ENCODE results near the gene SORBS1. TPM values are rescaled to one million over a fixed set of nuclear protein-coding genes. Genes with fewer than 3 reads are reported as not detected.

The SORBS1 gene
- total RNA-seq, 2 donors from 2014 or later = 17.6 to 150 TPM

- Histone ChIP-seq H3K4me1 (no peaks in the 10 kb centered on the region), H3K27me3 (no peaks in the 10 kb centered on the region), H3K9me3 (no peaks in the 10 kb centered on the region), H3K4me3 (no peak overlapping the region), H3K36me3 (no peaks in the 10 kb centered on the region), H3K9ac (ENCODE audit: low read depth in 2 of 2, low read length in 2 of 2) (no peak overlapping the region), H3K27ac (no peak overlapping the region)
- intact Hi-C loops (cut with DNase I) = loop anchor here (2.0 to 5.0 kb wide), 2 partner anchors 52 to 171 kb away; no protein-coding TSS in a partner anchor
- no peak for DNase-seq
- TF ChIP-seq CTCF (IDR thresholded peaks at IDR 0.05) = no peak
These were observed 131.5 kb downstream of the SORBS1 start for GRCh38 chr10:95429639-95430038.

- Histone ChIP-seq H3K27me3 (no peaks in the 10 kb centered on the region), H3K9me3 (no peaks in the 10 kb centered on the region), H3K36me3 (no peaks in the 10 kb centered on the region), H3K9ac (ENCODE audit: low read depth in 2 of 2, low read length in 2 of 2) (no peak overlapping the region), H3K27ac (no peak overlapping the region), H3K4me1 (no peaks in the 10 kb centered on the region), H3K4me3 (no peak overlapping the region)
- intact Hi-C loops (cut with DNase I) = loop anchor here (5.0 kb wide), 1 partner anchor 51 kb away; no protein-coding TSS in a partner anchor
- DNase-seq = no peak
- no peak for TF ChIP-seq CTCF (IDR thresholded peaks at IDR 0.05)
These were observed 132.5 kb downstream of the SORBS1 start for GRCh38 chr10:95428701-95429100.

GRCh38 chr10:95426482-95426881, 134.7 kb downstream of the SORBS1 start:
- no peak for DNase-seq
- no peak for TF ChIP-seq CTCF (IDR thresholded peaks at IDR 0.05)
- Histone ChIP-seq H3K27ac (no peak overlapping the region), H3K4me1 (no peaks in the 10 kb centered on the region), H3K4me3 (no peak overlapping the region), H3K9me3 (no peaks in the 10 kb centered on the region), H3K27me3 (no peaks in the 10 kb centered on the region), H3K36me3 (no peaks in the 10 kb centered on the region), H3K9ac (ENCODE audit: low read depth in 2 of 2, low read length in 2 of 2) (no peak overlapping the region)
- intact Hi-C loops (cut with DNase I) = loop anchor here (5.0 kb wide), 1 partner anchor 49 kb away; no protein-coding TSS in a partner anchor

- no peak for DNase-seq
- H3K9ac ChIP-seq (ENCODE audit: low read depth in 2 of 2, low read length in 2 of 2) = no peak overlapping the region
- H3K4me3 ChIP-seq = no peak overlapping the region
- H3K36me3 ChIP-seq = no peaks in the 10 kb centered on the region
- no peaks in the 10 kb centered on the region for H3K27me3 ChIP-seq
- H3K4me1 ChIP-seq = no peaks in the 10 kb centered on the region
- TF ChIP-seq CTCF (IDR thresholded peaks at IDR 0.05) = no peak
- no peaks in the 10 kb centered on the region for H3K9me3 ChIP-seq
- H3K27ac ChIP-seq = no peak overlapping the region
- intact Hi-C loops (cut with DNase I) = loop anchor here (5.0 kb wide), 1 partner anchor 49 kb away; no protein-coding TSS in a partner anchor
These were observed 135.3 kb downstream of the SORBS1 start for GRCh38 chr10:95425592-95426465.

GRCh38 chr10:95423164-95424005, 137.8 kb downstream of the SORBS1 start:
- Histone ChIP-seq H3K9ac (ENCODE audit: low read depth in 2 of 2, low read length in 2 of 2) (no peak overlapping the region), H3K4me3 (no peak overlapping the region), H3K9me3 (no peaks in the 10 kb centered on the region), H3K36me3 (no peaks in the 10 kb centered on the region), H3K27ac (no peak overlapping the region), H3K4me1 (no peaks in the 10 kb centered on the region), H3K27me3 (no peaks in the 10 kb centered on the region)
- intact Hi-C loops (cut with DNase I) = no loop called here
- no peak for DNase-seq
- TF ChIP-seq CTCF (IDR thresholded peaks at IDR 0.05) = no peak

Measured in colonic mucosa (tissue), 4 donors.